Caco-2 (cell line): Measurements from ENCODE around the gene SATB1. TPM values are rescaled to one million over a fixed set of nuclear protein-coding genes. Genes with fewer than 3 reads are reported as not detected.

ENCODE experiments used
- BruUV-seq: library from RNA; stranded (reverse); fragments of 400-500 nt; replicated peaks from 2 replicates; lab custom pipeline; 2021; lab: Mats Ljungman, UMichigan
- CTCF ChIA-PET: fragments of 300-600 bp; sonication (Branson Sonifier 250); formaldehyde crosslinking; loops from one replicate; lab custom pipeline; 2022; ENCODE audit warnings: antibody characterized with exemption; lab: Charles Lee
- POLR2A ChIA-PET: fragments of 300-600 bp; sonication (Branson Sonifier 250); formaldehyde crosslinking; loops from one replicate; lab custom pipeline; 2022; ENCODE audit warnings: antibody characterized with exemption; lab: Charles Lee
- DNase-seq, 2 experiments: peaks; one replicate each; pipeline versions ENCODE4 v3.0.0 to v3.0.0-alpha.2; 2020 to 2022
- H3K27me3 ChIP-seq: replicated peaks from 2 replicates; pipeline ENCODE4 v1.6.0; 2011; ENCODE audit warnings: low read length; ENCODE audit not compliant: control insufficient read depth, insufficient read depth
- H3K36me3 ChIP-seq: 2 replicates; pipeline ENCODE4 v1.5.1; 2011; ENCODE audit warnings: low read length; ENCODE audit not compliant: control insufficient read depth, insufficient read depth
- H3K4me1 ChIP-seq: fragments of 250-450 bp; sonication (Bioruptor Pico); 2 replicates; pipeline ENCODE4 v1.5.1; 2020; ENCODE audit warnings: mild to moderate bottlenecking
- H3K4me3 ChIP-seq: 2 replicates; pipeline ENCODE4 v1.5.1; 2011; ENCODE audit warnings: low read depth, mild to moderate bottlenecking, control low read depth, low read length
- H3K9me3 ChIP-seq: fragments of 250-450 bp; sonication (Bioruptor Pico); 2 replicates; pipeline ENCODE4 v1.5.1; 2020; ENCODE audit warnings: mild to moderate bottlenecking, moderate library complexity
- H3K27ac Mint-ChIP-seq: one replicate; pipeline ENCODE4 v1.8.0; 2022; ENCODE audit warnings: mixed read lengths; ENCODE audit not compliant: unreplicated experiment
- H3K27me3 Mint-ChIP-seq: one replicate; pipeline ENCODE4 v1.8.0; 2022; ENCODE audit warnings: mixed read lengths; ENCODE audit not compliant: insufficient read depth, unreplicated experiment
- H3K36me3 Mint-ChIP-seq: one replicate; pipeline ENCODE4 v1.8.0; 2022; ENCODE audit warnings: mild to moderate bottlenecking, mixed read lengths; ENCODE audit not compliant: insufficient read depth, unreplicated experiment
- H3K4me1 Mint-ChIP-seq: one replicate; pipeline ENCODE4 v1.8.0; 2022; ENCODE audit warnings: low read depth, mixed read lengths; ENCODE audit not compliant: unreplicated experiment
- H3K4me3 Mint-ChIP-seq: one replicate; pipeline ENCODE4 v1.8.0; 2022; ENCODE audit warnings: mild to moderate bottlenecking, moderate library complexity, mixed read lengths; ENCODE audit not compliant: unreplicated experiment
- H3K9me3 Mint-ChIP-seq: one replicate; pipeline ENCODE4 v1.8.0; 2022; ENCODE audit warnings: mixed read lengths; ENCODE audit not compliant: unreplicated experiment
- CTCF ChIP-seq, 2 experiments: fragments of 200-600 bp in 1 of 2; IDR thresholded peaks; 1 replicate in 1 of 2; 2 replicates in 1 of 2; pipeline versions ENCODE4 v1.5.1 to v1.8.0; 2011 to 2022; ENCODE audit warnings: antibody characterized with exemption in 1 of 2, control low read depth in 1 of 2, inconsistent platforms in 1 of 2, low read depth in 1 of 2, low read length in 1 of 2, mild to moderate bottlenecking in 1 of 2, moderate library complexity in 1 of 2; ENCODE audit not compliant: insufficient read depth in 1 of 2, severe bottlenecking in 1 of 2, unreplicated experiment in 1 of 2
- intact Hi-C: fragments of 100-400 bp; cut with micrococcal nuclease; formaldehyde crosslinking; loops from one replicate; pipeline ENCODE4 v1.10.0; 2022; ENCODE audit not compliant: unreplicated experiment
- total RNA-seq: library from RNA; stranded (reverse); gene quantifications from 2 replicates; pipeline ENCODE4 v1.2.3, GENCODE V29; 2022

The SATB1 gene
- total RNA-seq, 1 experiment from 2014 or later: 13.8 TPM

GRCh38 chr3:18442756-18443664 is 17.9 kb upstream of the SATB1 start:
- TSS peak; percentile 25 for BruUV-seq
- ChIA-PET CTCF (no interaction called here), POLR2A (no interaction called here)
- no peaks in the 10 kb centered on the region for H3K36me3 Mint-ChIP-seq
- Histone ChIP-seq H3K4me1 (no peaks in the 10 kb centered on the region), H3K36me3 (no peaks in the 10 kb centered on the region), H3K9me3 (no peaks in the 10 kb centered on the region), H3K27me3 (no peaks in the 10 kb centered on the region; the same call in 1 of the 2 replicates), H3K4me3 (peak overlapping the region; percentile 41)
- no peaks in the 10 kb centered on the region for H3K4me1 Mint-ChIP-seq
- intact Hi-C loops: no loop called here
- peaks cover 4% of the 10 kb centered on the region for H3K9me3 Mint-ChIP-seq
- H3K4me3 Mint-ChIP-seq: peak overlapping the region; percentile 84
- peaks cover 5% of the 10 kb centered on the region for H3K27me3 Mint-ChIP-seq
- no peak for TF ChIP-seq CTCF (IDR thresholded peaks at IDR 0.05; ENCODE audit: insufficient read depth in 1 of 2, low read depth in 1 of 2, low read length in 1 of 2, severe bottlenecking in 1 of 2, unreplicated experiment in 1 of 2)
- no peak for DNase-seq
- H3K27ac Mint-ChIP-seq: no peak overlapping the region

- intact Hi-C loops: no loop called here
- H3K4me1 ChIP-seq: no peaks in the 10 kb centered on the region
- no TSS peak for BruUV-seq
- Mint-ChIP-seq H3K36me3 (no peaks in the 10 kb centered on the region), H3K27me3 (peaks cover 5% of the 10 kb centered on the region), H3K4me3 (no peak overlapping the region), H3K27ac (no peak overlapping the region), H3K4me1 (no peaks in the 10 kb centered on the region), H3K9me3 (no peaks in the 10 kb centered on the region)
- H3K27me3 ChIP-seq: no peaks in the 10 kb centered on the region; the same call in 1 of the 2 replicates
- no peak for TF ChIP-seq CTCF (IDR thresholded peaks at IDR 0.05; ENCODE audit: insufficient read depth in 1 of 2, low read depth in 1 of 2, low read length in 1 of 2, severe bottlenecking in 1 of 2, unreplicated experiment in 1 of 2)
- ChIA-PET POLR2A (no interaction called here), CTCF (no interaction called here)
- no peak overlapping the region for H3K4me3 ChIP-seq
- no peaks in the 10 kb centered on the region for H3K36me3 ChIP-seq
- no peaks in the 10 kb centered on the region for H3K9me3 ChIP-seq
- no peak for DNase-seq
Observed at GRCh38 chr3:18441551-18441950, 16.4 kb upstream of the SATB1 start.

DNA sequence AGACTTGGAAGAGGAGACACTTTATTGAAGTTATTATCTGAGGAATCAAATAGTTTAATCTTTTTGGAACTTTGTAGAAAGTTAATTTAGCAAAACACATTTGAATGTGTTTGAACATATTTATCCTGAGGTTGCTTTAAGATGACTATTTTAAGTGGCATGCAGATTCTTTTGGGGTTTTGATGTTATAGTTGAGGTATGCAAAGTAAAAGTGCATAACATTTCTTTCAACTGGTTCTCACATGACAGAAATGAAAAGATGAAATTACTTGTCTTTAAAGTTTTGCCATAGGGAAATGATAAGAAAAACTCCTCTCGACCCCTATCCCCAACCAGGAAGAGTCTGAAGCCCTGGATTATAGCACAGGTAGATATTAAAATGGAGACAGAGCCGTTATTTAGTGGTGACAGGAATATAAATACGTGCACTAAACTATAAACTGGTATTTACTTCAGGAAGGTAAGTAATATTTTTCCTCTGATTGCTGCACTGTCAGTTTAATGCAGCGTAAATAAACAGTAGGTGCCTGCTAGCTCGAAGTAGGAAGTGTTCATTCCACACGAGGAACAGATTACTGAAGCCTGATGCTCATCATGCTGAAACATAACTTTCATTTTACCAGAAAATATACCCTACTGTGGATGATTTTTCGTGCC is 15.1 kb upstream of the SATB1 start:
- no peaks in the 10 kb centered on the region for H3K4me1 Mint-ChIP-seq
- H3K9me3 Mint-ChIP-seq: no peaks in the 10 kb centered on the region
- Histone ChIP-seq H3K27me3 (no peaks in the 10 kb centered on the region; the same call in 1 of the 2 replicates), H3K4me3 (no peak overlapping the region), H3K4me1 (no peaks in the 10 kb centered on the region), H3K36me3 (no peaks in the 10 kb centered on the region), H3K9me3 (no peaks in the 10 kb centered on the region)
- no peak overlapping the region for H3K4me3 Mint-ChIP-seq
- DNase-seq: no peak
- no peaks in the 10 kb centered on the region for H3K36me3 Mint-ChIP-seq
- no peak overlapping the region for H3K27ac Mint-ChIP-seq
- peaks cover 5% of the 10 kb centered on the region for H3K27me3 Mint-ChIP-seq
- no TSS peak for BruUV-seq
- ChIA-PET POLR2A (no interaction called here), CTCF (no interaction called here)
- intact Hi-C loops: no loop called here
- TF ChIP-seq CTCF (IDR thresholded peaks at IDR 0.05; ENCODE audit: insufficient read depth in 1 of 2, low read depth in 1 of 2, low read length in 1 of 2, severe bottlenecking in 1 of 2, unreplicated experiment in 1 of 2): no peak
